GM12878 (cell line): ENCODE results near the gene MYH6.

Source experiments
- CHD1 ChIP-seq: IDR thresholded peaks from 2 replicates; pipeline ENCODE4 v1.6.1; 2012; ENCODE audit warnings: low read depth, low read length, improper control_type of control experiment
- CREM ChIP-seq: IDR thresholded peaks from 2 replicates; pipeline ENCODE4 v1.6.1; 2014; ENCODE audit warnings: antibody characterized with exemption, low read depth
- HDAC2 ChIP-seq: fragments of 200-600 bp; sonication (generic); IDR thresholded peaks from 2 replicates; pipeline ENCODE4 v1.6.1; 2017
- HDAC6 ChIP-seq: fragments of 200-600 bp; sonication (generic); IDR thresholded peaks from one replicate; pipeline ENCODE4 v1.8.0; 2017; ENCODE audit warnings: antibody characterized with exemption; ENCODE audit not compliant: unreplicated experiment
- MXI1 ChIP-seq: fragments of 150-350 bp; IDR thresholded peaks from 2 replicates; pipeline ENCODE4 v1.6.1; 2011; ENCODE audit warnings: low read depth, mild to moderate bottlenecking, inconsistent platforms, low read length, improper control_type of control experiment
- SIN3A ChIP-seq: IDR thresholded peaks from 2 replicates; pipeline ENCODE4 v1.6.1; 2012; ENCODE audit warnings: low read depth, low read length, improper control_type of control experiment
- TAF1 ChIP-seq: IDR thresholded peaks from 2 replicates; pipeline ENCODE4 v1.6.1; 2011; ENCODE audit warnings: mild to moderate bottlenecking, low read depth, low read length, borderline replicate concordance
- TF ChIP-seq, protein P1 (sequence below), 3 experiments: IDR thresholded peaks in 2 of 3; conservative IDR thresholded peaks in 1 of 3; 2 replicates each; pipeline ENCODE4 v1.5.1; 2011; ENCODE audit warnings: low read depth in 3 of 3, low read length in 3 of 3, mild to moderate bottlenecking in 3 of 3, control low read depth in 2 of 3, moderate library complexity in 2 of 3, inconsistent platforms in 1 of 3, mixed read lengths in 1 of 3; ENCODE audit not compliant: control insufficient read depth in 2 of 3, insufficient read depth in 1 of 3; ENCODE audit errors: extremely low read depth in 1 of 3
- TF ChIP-seq, protein P2 (sequence below): IDR thresholded peaks from 2 replicates; pipeline ENCODE4 v1.6.1; 2012; ENCODE audit warnings: low read depth, low read length, improper control_type of control experiment

DNA sequence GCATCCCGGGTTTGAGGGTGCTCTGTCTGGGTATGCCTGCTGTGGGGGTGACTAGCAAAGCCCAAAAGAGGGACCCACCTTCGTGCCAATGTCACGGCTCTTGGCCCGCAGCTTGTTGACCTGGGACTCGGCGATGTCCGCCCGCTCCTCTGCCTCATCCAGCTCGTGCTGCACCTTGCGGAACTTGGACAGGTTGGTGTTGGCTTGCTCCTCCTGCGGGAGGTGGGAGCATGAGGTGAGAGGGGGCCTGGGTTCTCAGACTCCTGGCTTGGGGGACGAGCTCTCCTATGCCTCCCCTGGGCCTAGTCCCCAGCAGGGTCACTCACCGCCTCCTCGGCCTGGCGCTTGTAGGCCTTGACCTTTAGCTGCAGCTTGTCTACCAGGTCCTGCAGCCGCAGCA is 5.6 kb upstream of the MYH6 start:
- TF ChIP-seq TAF1 (no peak), CREM (no peak), HDAC2 (no peak), MXI1 (no peak), SIN3A (no peak), HDAC6 (no peak), CHD1 (no peak)
- TF ChIP-seq, protein P1, sequence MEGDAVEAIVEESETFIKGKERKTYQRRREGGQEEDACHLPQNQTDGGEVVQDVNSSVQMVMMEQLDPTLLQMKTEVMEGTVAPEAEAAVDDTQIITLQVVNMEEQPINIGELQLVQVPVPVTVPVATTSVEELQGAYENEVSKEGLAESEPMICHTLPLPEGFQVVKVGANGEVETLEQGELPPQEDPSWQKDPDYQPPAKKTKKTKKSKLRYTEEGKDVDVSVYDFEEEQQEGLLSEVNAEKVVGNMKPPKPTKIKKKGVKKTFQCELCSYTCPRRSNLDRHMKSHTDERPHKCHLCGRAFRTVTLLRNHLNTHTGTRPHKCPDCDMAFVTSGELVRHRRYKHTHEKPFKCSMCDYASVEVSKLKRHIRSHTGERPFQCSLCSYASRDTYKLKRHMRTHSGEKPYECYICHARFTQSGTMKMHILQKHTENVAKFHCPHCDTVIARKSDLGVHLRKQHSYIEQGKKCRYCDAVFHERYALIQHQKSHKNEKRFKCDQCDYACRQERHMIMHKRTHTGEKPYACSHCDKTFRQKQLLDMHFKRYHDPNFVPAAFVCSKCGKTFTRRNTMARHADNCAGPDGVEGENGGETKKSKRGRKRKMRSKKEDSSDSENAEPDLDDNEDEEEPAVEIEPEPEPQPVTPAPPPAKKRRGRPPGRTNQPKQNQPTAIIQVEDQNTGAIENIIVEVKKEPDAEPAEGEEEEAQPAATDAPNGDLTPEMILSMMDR (IDR thresholded peaks at IDR 0.05 in 2 of 3, conservative IDR thresholded peaks at IDR 0.05 in 1 of 3; ENCODE audit: control insufficient read depth in 2 of 3, extremely low read depth in 1 of 3, insufficient read depth in 1 of 3, low read depth in 3 of 3, low read length in 3 of 3) = no peak
- TF ChIP-seq, protein P2, sequence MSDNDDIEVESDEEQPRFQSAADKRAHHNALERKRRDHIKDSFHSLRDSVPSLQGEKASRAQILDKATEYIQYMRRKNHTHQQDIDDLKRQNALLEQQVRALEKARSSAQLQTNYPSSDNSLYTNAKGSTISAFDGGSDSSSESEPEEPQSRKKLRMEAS = no peak
